SJSA1 (cell line): ENCODE measurements around the gene TEAD1. TPM values are rescaled to one million over a fixed set of nuclear protein-coding genes. Genes with fewer than 3 reads are reported as not detected.

Experiments
- DNase-seq, 2 experiments: peaks; one replicate each; pipeline ENCODE4 v3.0.0-alpha.2; 2015 to 2020; ENCODE audit warnings: low spot score in 2 of 2, low read depth in 1 of 2
- H3K27ac ChIP-seq: fragments of 250-450 bp; sonication (Bioruptor Pico); 2 replicates; pipeline ENCODE4 v1.5.1; 2020; ENCODE audit warnings: mild to moderate bottlenecking, moderate library complexity
- H3K27me3 ChIP-seq: fragments of 250-450 bp; sonication (Bioruptor Pico); replicated peaks from 2 replicates; pipeline ENCODE4 v1.5.1; 2020; ENCODE audit warnings: mild to moderate bottlenecking, moderate library complexity
- H3K36me3 ChIP-seq: fragments of 250-450 bp; sonication (Bioruptor Pico); 2 replicates; pipeline ENCODE4 v1.5.1; 2020; ENCODE audit warnings: mild to moderate bottlenecking
- H3K4me1 ChIP-seq: fragments of 250-450 bp; sonication (Bioruptor Pico); replicated peaks from 2 replicates; pipeline ENCODE4 v1.6.1; 2021; ENCODE audit warnings: mild to moderate bottlenecking
- H3K4me3 ChIP-seq: fragments of 250-450 bp; sonication (Bioruptor Pico); 2 replicates; pipeline ENCODE4 v1.5.1; 2020; ENCODE audit warnings: mild to moderate bottlenecking
- H3K9me3 ChIP-seq: fragments of 250-450 bp; sonication (Bioruptor Pico); replicated peaks from 2 replicates; pipeline ENCODE4 v1.5.1; 2020; ENCODE audit warnings: mild to moderate bottlenecking
- total RNA-seq: library from RNA; depleted of rRNA; stranded (reverse); fragments of >200 nt; shearing (Covaris generic); gene quantifications from 2 replicates; pipeline ENCODE4 v1.2.3, GENCODE V29; 2014

The TEAD1 gene
- total RNA-seq, 1 experiment from 2014 or later = 123 TPM

DNA sequence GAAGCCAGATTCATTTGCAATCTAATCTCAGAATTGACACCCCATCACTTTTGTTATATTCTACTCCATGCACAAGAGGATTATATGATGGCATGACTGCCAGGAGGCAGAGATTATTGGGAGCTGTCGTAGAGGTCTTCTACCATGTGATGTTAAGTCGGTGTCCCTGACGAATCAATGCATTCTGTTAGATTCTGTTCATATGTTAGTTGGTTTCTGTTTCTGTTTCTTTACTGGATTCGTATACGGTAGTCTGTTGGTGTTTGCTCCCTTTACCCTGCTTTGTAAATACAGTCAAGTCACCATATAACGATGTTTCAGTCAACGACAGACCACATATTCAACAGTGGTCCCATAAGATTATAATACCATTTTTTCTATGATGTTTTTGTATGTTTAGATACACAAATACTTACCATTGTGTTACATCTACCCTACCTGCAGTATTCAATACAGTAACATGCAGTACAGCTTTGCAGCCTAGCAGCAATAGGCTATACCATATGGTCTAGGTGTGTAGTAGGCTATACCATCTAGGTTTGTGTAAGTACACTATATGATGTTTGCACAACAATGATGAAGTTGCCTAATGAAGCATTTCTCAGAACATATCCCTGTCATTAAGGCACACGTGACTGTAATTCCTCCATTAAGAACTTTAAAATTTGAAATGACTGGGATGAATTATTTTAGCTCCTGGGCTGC is 312.1 kb downstream of the TEAD1 start:
- Histone ChIP-seq H3K27me3 (peaks cover 38% of the 10 kb centered on the region), H3K27ac (no peak overlapping the region), H3K4me3 (no peak overlapping the region), H3K36me3 (no peaks in the 10 kb centered on the region), H3K9me3 (no peaks in the 10 kb centered on the region), H3K4me1 (no peaks in the 10 kb centered on the region)
- DNase-seq = no peak

DNA sequence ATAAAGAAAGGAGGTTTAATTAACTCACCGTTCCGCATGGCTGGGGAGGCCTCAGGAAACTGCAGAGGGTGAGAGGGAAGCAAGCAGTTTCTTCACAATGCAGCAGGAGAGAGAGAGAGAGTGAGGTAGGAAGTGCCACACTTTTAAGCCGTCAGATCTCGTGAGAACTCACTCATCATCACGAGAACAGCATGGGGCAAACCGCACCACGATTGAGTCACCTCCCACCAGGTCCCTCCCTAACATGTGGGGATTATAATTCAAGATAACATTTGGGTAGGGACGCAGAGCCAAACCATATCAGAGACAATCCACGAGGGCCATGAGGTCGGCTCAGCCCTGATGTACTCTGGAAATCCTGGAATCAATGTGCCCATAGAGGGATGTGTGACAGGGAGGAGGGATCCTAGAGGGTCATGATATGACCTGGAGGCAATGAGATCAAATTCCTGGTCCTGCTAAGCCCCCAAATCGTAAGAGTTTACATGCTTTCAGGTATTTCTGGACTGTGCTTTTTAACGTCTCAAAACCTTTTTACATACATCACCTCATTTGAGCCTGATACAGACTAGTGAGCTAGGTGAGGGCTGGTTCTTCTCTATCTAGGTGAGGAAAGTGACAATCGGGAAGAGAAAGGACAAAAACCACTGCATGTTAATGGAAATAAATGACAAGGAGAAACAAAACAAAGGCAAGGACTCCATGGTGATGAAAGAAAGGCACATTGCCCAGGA is 315.4 kb downstream of the TEAD1 start:
- H3K4me3 ChIP-seq = no peak overlapping the region
- H3K27me3 ChIP-seq = peaks cover 23% of the 10 kb centered on the region
- H3K9me3 ChIP-seq = no peaks in the 10 kb centered on the region
- no peak overlapping the region for H3K27ac ChIP-seq
- H3K36me3 ChIP-seq = no peaks in the 10 kb centered on the region
- no peaks in the 10 kb centered on the region for H3K4me1 ChIP-seq
- DNase-seq = no peak

DNA sequence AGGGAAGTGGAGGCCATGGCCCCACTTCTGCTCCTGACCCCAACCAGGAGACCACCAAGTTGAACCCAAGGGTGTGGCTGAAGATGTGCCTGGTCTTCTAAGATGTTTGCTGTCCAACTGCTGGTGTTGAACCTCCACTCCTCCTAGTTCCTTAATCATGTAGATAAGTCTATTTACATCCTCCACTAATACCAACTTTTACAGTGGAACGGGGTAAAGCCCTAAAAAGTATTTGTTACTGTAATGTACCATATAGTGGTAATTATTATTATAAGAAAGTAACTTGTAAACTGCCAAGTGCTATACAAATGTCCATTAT is 315.9 kb downstream of the TEAD1 start:
- no peak overlapping the region for H3K4me3 ChIP-seq
- H3K27ac ChIP-seq = no peak overlapping the region
- no peaks in the 10 kb centered on the region for H3K4me1 ChIP-seq
- H3K36me3 ChIP-seq = no peaks in the 10 kb centered on the region
- H3K27me3 ChIP-seq = peaks cover 19% of the 10 kb centered on the region
- DNase-seq = no peak
- H3K9me3 ChIP-seq = no peaks in the 10 kb centered on the region

DNA sequence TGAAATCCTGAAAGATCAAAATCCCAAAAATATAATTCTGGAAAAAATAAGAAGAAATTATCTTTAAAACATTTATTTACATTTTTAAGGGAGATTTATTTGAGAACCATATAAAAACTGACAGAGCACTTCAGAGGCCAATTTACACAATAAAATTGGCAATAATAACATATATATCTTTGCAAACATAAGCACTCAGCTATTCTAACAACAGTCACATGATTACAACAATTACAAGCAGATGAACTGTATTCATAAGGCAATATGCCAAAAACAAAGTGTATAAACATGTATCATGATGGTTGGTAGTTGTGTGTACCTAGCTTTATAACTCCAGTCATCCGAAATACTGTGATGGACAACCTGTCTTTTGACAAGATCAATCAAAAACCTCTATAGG is 317.2 kb downstream of the TEAD1 start:
- no peak overlapping the region for H3K4me3 ChIP-seq
- peaks cover 12% of the 10 kb centered on the region for H3K27me3 ChIP-seq
- H3K36me3 ChIP-seq = no peaks in the 10 kb centered on the region
- DNase-seq = no peak
- H3K4me1 ChIP-seq = no peaks in the 10 kb centered on the region
- H3K27ac ChIP-seq = no peak overlapping the region
- H3K9me3 ChIP-seq = no peaks in the 10 kb centered on the region

DNA sequence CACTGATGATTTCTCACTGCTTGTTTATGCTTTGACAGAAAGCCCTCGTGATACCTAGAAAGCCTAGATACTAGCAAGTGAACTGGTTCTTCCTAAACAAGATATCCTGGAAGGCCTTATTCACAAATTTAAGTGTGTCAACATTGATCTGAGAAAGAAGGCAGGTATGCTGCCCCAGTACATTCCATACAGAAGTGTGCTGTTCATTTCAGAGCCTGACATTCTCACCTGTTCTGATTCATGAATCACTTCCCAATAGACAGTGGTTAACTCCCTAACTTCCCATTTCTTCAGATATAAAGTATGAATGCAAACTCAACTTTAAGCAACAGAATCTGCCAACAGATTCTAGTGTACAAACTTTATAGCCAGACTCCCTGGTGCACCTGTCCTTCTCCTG is 319.4 kb downstream of the TEAD1 start:
- Histone ChIP-seq H3K9me3 (peaks cover 3% of the 10 kb centered on the region; the same call in 1 of the 2 replicates), H3K4me3 (no peak overlapping the region), H3K4me1 (no peaks in the 10 kb centered on the region), H3K27ac (no peak overlapping the region), H3K36me3 (no peaks in the 10 kb centered on the region), H3K27me3 (peaks cover 21% of the 10 kb centered on the region)
- no peak for DNase-seq
